ENCODE measurements around the gene NMNAT1. TPM values are rescaled to one million over a fixed set of nuclear protein-coding genes. Genes with fewer than 3 reads are reported as not detected.
"Not testable (repeated sequence)": the region's sequence is repeated elsewhere in the genome, so short reads cannot be mapped to it uniquely, and the experiment has no call there.

Gene NMNAT1
- total and polyA plus RNA-seq, 2 donors (not counting 1 experiment from before 2014, with no cell fraction given) = 11.5 to 17.2 TPM

- DNase-seq (ENCODE audit: low read depth in 2 of 2) = no peak
- Histone ChIP-seq H2AFZ (ENCODE audit: low read length) (no peak overlapping the region), H3K9ac (ENCODE audit: insufficient read depth, low read length) (no peak overlapping the region), H3K36me3 (ENCODE audit: control insufficient read depth, insufficient read depth, low read length) (no peaks in the 10 kb centered on the region), H3K4me1 (ENCODE audit: control insufficient read depth, extremely low read depth, insufficient read depth, low read length) (no peaks in the 10 kb centered on the region), H3K9me3 (ENCODE audit: control insufficient read depth, insufficient read depth, low read depth, low read length) (no peaks in the 10 kb centered on the region), H3K27ac (ENCODE audit: insufficient read depth, low read length) (no peak overlapping the region), H3K4me3 (replicated peaks in 1 of 4; ENCODE audit: control extremely low read depth in 1 of 4, insufficient read depth in 1 of 4, low read depth in 3 of 4, low read length in 4 of 4) (no peak overlapping the region), H3K79me2 (ENCODE audit: control insufficient read depth, insufficient read depth, low read length) (no peaks in the 10 kb centered on the region), H3K27me3 (ENCODE audit: control insufficient read depth, insufficient read depth, low read length) (no peaks in the 10 kb centered on the region), H4K20me1 (ENCODE audit: control insufficient read depth, extremely low read depth, insufficient read depth, low read length) (no peaks in the 10 kb centered on the region), H3K4me2 (ENCODE audit: extremely low read depth, insufficient read depth, low read length) (no peak overlapping the region)
- TF ChIP-seq CTCF (conservative IDR thresholded peaks at IDR 0.05 in 1 of 2, IDR thresholded peaks at IDR 0.05 in 1 of 2; ENCODE audit: low read depth in 1 of 2, low read length in 2 of 2) (no peak), EZH2 (IDR thresholded peaks at IDR 0.05; ENCODE audit: low read length, missing control alignments) (no peak)
These were observed 82.1 kb downstream of the NMNAT1 start for GRCh38 chr1:10025354-10025753.

GRCh38 chr1:10027027-10027426 lies 83.8 kb downstream of the NMNAT1 start:
- H3K4me3 ChIP-seq (replicated peaks in 1 of 4; ENCODE audit: control extremely low read depth in 1 of 4, insufficient read depth in 1 of 4, low read depth in 3 of 4, low read length in 4 of 4) = no peak overlapping the region
- TF ChIP-seq CTCF (conservative IDR thresholded peaks at IDR 0.05 in 1 of 2, IDR thresholded peaks at IDR 0.05 in 1 of 2; ENCODE audit: low read depth in 1 of 2, low read length in 2 of 2) (no peak), EZH2 (IDR thresholded peaks at IDR 0.05; ENCODE audit: low read length, missing control alignments) (no peak)
- H3K27me3 ChIP-seq (ENCODE audit: control insufficient read depth, insufficient read depth, low read length) = no peaks in the 10 kb centered on the region
- DNase-seq (ENCODE audit: low read depth in 2 of 2) = no peak
- H3K4me2 ChIP-seq (ENCODE audit: extremely low read depth, insufficient read depth, low read length) = no peak overlapping the region
- H3K4me1 ChIP-seq (ENCODE audit: control insufficient read depth, extremely low read depth, insufficient read depth, low read length) = no peaks in the 10 kb centered on the region
- no peak overlapping the region for H3K27ac ChIP-seq (ENCODE audit: insufficient read depth, low read length)
- no peaks in the 10 kb centered on the region for H4K20me1 ChIP-seq (ENCODE audit: control insufficient read depth, extremely low read depth, insufficient read depth, low read length)
- H3K79me2 ChIP-seq (ENCODE audit: control insufficient read depth, insufficient read depth, low read length) = no peaks in the 10 kb centered on the region
- no peak overlapping the region for H2AFZ ChIP-seq (ENCODE audit: low read length)
- H3K36me3 ChIP-seq (ENCODE audit: control insufficient read depth, insufficient read depth, low read length) = no peaks in the 10 kb centered on the region
- H3K9me3 ChIP-seq (ENCODE audit: control insufficient read depth, insufficient read depth, low read depth, low read length) = no peaks in the 10 kb centered on the region
- H3K9ac ChIP-seq (ENCODE audit: insufficient read depth, low read length) = no peak overlapping the region

GRCh38 chr1:10028956-10029500 lies 85.8 kb downstream of the NMNAT1 start:
- not testable (repeated sequence) for H3K36me3 ChIP-seq (ENCODE audit: control insufficient read depth, insufficient read depth, low read length); H4K20me1 ChIP-seq (ENCODE audit: control insufficient read depth, extremely low read depth, insufficient read depth, low read length); H3K79me2 ChIP-seq (ENCODE audit: control insufficient read depth, insufficient read depth, low read length); H3K4me2 ChIP-seq (ENCODE audit: extremely low read depth, insufficient read depth, low read length); H3K27ac ChIP-seq (ENCODE audit: insufficient read depth, low read length); H3K4me1 ChIP-seq (ENCODE audit: control insufficient read depth, extremely low read depth, insufficient read depth, low read length); H3K27me3 ChIP-seq (ENCODE audit: control insufficient read depth, insufficient read depth, low read length); H3K9me3 ChIP-seq (ENCODE audit: control insufficient read depth, insufficient read depth, low read depth, low read length); H3K9ac ChIP-seq (ENCODE audit: insufficient read depth, low read length); H2AFZ ChIP-seq (ENCODE audit: low read length); H3K4me3 ChIP-seq (replicated peaks in 1 of 4; ENCODE audit: control extremely low read depth in 1 of 4, insufficient read depth in 1 of 4, low read depth in 3 of 4, low read length in 4 of 4); DNase-seq (ENCODE audit: low read depth in 2 of 2)

All from fibroblast of lung (primary cell).